Hepatocyte (in vitro differentiated cells): ENCODE results near the gene PARD3B. TPM values are rescaled to one million over a fixed set of nuclear protein-coding genes. Genes with fewer than 3 reads are reported as not detected.

Source experiments
- DNase-seq: peaks from one replicate; pipeline ENCODE4 v3.0.0-alpha.2; 2016; ENCODE audit warnings: low spot score
- H2AFZ ChIP-seq: fragments of 200-600 bp; sonication (generic); 2 replicates; pipeline ENCODE4 v1.6.0; 2016; ENCODE audit warnings: antibody characterized with exemption, mild to moderate bottlenecking
- H3K27ac ChIP-seq: fragments of 200-600 bp; sonication (generic); 2 replicates; pipeline ENCODE4 v1.5.1; 2016; ENCODE audit warnings: mild to moderate bottlenecking
- H3K27me3 ChIP-seq: fragments of 200-600 bp; sonication (generic); 2 replicates; pipeline ENCODE4 v1.6.1; 2016
- H3K36me3 ChIP-seq: fragments of 200-600 bp; sonication (generic); replicated peaks from 2 replicates; pipeline ENCODE4 v1.5.1; 2016; ENCODE audit warnings: low read depth; ENCODE audit not compliant: insufficient read depth
- H3K4me1 ChIP-seq: fragments of 200-600 bp; sonication (generic); 2 replicates; pipeline ENCODE4 v1.5.1; 2016; ENCODE audit warnings: mild to moderate bottlenecking, moderate library complexity; ENCODE audit not compliant: insufficient read depth
- H3K4me2 ChIP-seq: fragments of 200-600 bp; sonication (generic); 2 replicates; pipeline ENCODE4 v1.6.0; 2016
- H3K4me3 ChIP-seq: fragments of 200-600 bp; sonication (generic); 2 replicates; pipeline ENCODE4 v1.5.1; 2016; ENCODE audit warnings: mild to moderate bottlenecking
- H3K79me2 ChIP-seq: fragments of 200-600 bp; sonication (generic); 2 replicates; pipeline ENCODE4 v1.6.0; 2017; ENCODE audit warnings: mild to moderate bottlenecking
- H3K9me2 ChIP-seq: fragments of 200-600 bp; sonication (generic); replicated peaks from 2 replicates; pipeline ENCODE4 v1.6.0; 2017; ENCODE audit warnings: mild to moderate bottlenecking; ENCODE audit not compliant: insufficient read depth
- H3K9me3 ChIP-seq: fragments of 200-600 bp; sonication (generic); 2 replicates; pipeline ENCODE4 v1.5.1; 2016; ENCODE audit warnings: low read depth, mild to moderate bottlenecking
- H4K20me1 ChIP-seq: fragments of 200-600 bp; sonication (generic); 2 replicates; pipeline ENCODE4 v1.6.0; 2016; ENCODE audit warnings: mild to moderate bottlenecking; ENCODE audit not compliant: insufficient read depth, poor library complexity, severe bottlenecking
- CTCF ChIP-seq: fragments of 200-600 bp; sonication (generic); IDR thresholded peaks from 2 replicates; pipeline ENCODE4 v1.5.1; 2016; ENCODE audit warnings: antibody characterized with exemption, mild to moderate bottlenecking; ENCODE audit not compliant: poor library complexity
- EZH2 ChIP-seq: fragments of 200-600 bp; sonication (generic); IDR thresholded peaks from 2 replicates; pipeline ENCODE4 v1.6.1; 2016; ENCODE audit warnings: antibody characterized with exemption, mild to moderate bottlenecking, borderline replicate concordance
- EZH2phosphoT487 ChIP-seq: fragments of 200-600 bp; sonication (generic); IDR thresholded peaks from one replicate; pipeline ENCODE4 v1.6.1; 2018; ENCODE audit warnings: antibody characterized with exemption, mild to moderate bottlenecking, low read depth, moderate library complexity; ENCODE audit not compliant: unreplicated experiment, severe bottlenecking
- WGBS: methylation state at CpG from one replicate; pipeline ENCODE4 v1.1.6; 2016; ENCODE audit warnings: low lambda C conversion rate; ENCODE audit errors: missing lambda C conversion rate; 5-methylcytosine and 5-hydroxymethylcytosine counted together
- polyA plus RNA-seq: library from polyadenylated mRNA; unstranded; fragments of >200 nt; fragmentation: Nextera tagmentation; extraction: Ambion mirVana; gene quantifications from 2 replicates; pipeline ENCODE4 v1.2.1, GENCODE V29; 2016
- total RNA-seq: library from RNA; depleted of rRNA; stranded (reverse); fragments of >200 nt; gene quantifications from 2 replicates; pipeline ENCODE4 v1.2.3, GENCODE V29; 2014

PARD3B gene
- total and polyA plus RNA-seq, 2 experiments from 2014 or later, result 11.5 to 21.7 TPM

- Histone ChIP-seq H2AFZ (no peak overlapping the region), H3K4me1 (no peaks in the 10 kb centered on the region), H3K27ac (no peak overlapping the region), H3K9me2 (no peaks in the 10 kb centered on the region), H3K36me3 (no peaks in the 10 kb centered on the region), H3K4me3 (no peak overlapping the region), H3K27me3 (no peaks in the 10 kb centered on the region), H4K20me1 (no peaks in the 10 kb centered on the region), H3K4me2 (no peak overlapping the region), H3K79me2 (peaks cover 6% of the 10 kb centered on the region), H3K9me3 (no peaks in the 10 kb centered on the region)
- TF ChIP-seq CTCF, result no peak
- DNase-seq, result no peak
- WGBS, result 44% methylated on average over 1 of the region's 1 CpG
These were observed 341.4 kb downstream of the PARD3B start for GRCh38 chr2:204886713-204887112.

GRCh38 chr2:204888222-204888621 lies 342.9 kb downstream of the PARD3B start:
- Histone ChIP-seq H2AFZ (no peak overlapping the region), H3K36me3 (no peaks in the 10 kb centered on the region), H3K27me3 (no peaks in the 10 kb centered on the region), H3K79me2 (peaks cover 6% of the 10 kb centered on the region), H3K27ac (no peak overlapping the region), H4K20me1 (no peaks in the 10 kb centered on the region), H3K9me3 (no peaks in the 10 kb centered on the region), H3K4me3 (no peak overlapping the region), H3K4me2 (no peak overlapping the region), H3K4me1 (no peaks in the 10 kb centered on the region), H3K9me2 (no peaks in the 10 kb centered on the region)
- no peak for TF ChIP-seq EZH2phosphoT487
- no peak for TF ChIP-seq EZH2
- no peak for TF ChIP-seq CTCF
- no peak for DNase-seq

- H4K20me1 ChIP-seq, result no peaks in the 10 kb centered on the region
- H3K9me3 ChIP-seq, result no peaks in the 10 kb centered on the region
- no peaks in the 10 kb centered on the region for H3K79me2 ChIP-seq
- no peak for DNase-seq
- 70% methylated on average over 2 of the region's 2 CpGs for WGBS
- H3K4me1 ChIP-seq, result no peaks in the 10 kb centered on the region
- no peaks in the 10 kb centered on the region for H3K9me2 ChIP-seq
- no peak overlapping the region for H3K4me2 ChIP-seq
- no peak overlapping the region for H3K27ac ChIP-seq
- H3K36me3 ChIP-seq, result no peaks in the 10 kb centered on the region
- no peak overlapping the region for H3K4me3 ChIP-seq
- H3K27me3 ChIP-seq, result no peaks in the 10 kb centered on the region
- no peak overlapping the region for H2AFZ ChIP-seq
- TF ChIP-seq EZH2, result no peak
- TF ChIP-seq EZH2phosphoT487, result no peak
- TF ChIP-seq CTCF, result no peak
These were observed 345.4 kb downstream of the PARD3B start for GRCh38 chr2:204890680-204891079.

GRCh38 chr2:204891739-204892138 lies 346.5 kb downstream of the PARD3B start:
- TF ChIP-seq EZH2 (no peak), CTCF (no peak), EZH2phosphoT487 (no peak)
- no peak overlapping the region for H3K27ac ChIP-seq
- H3K4me2 ChIP-seq, result no peak overlapping the region
- no peaks in the 10 kb centered on the region for H3K4me1 ChIP-seq
- no peaks in the 10 kb centered on the region for H4K20me1 ChIP-seq
- no peak overlapping the region for H2AFZ ChIP-seq
- H3K9me2 ChIP-seq, result no peaks in the 10 kb centered on the region
- no peaks in the 10 kb centered on the region for H3K36me3 ChIP-seq
- no peak overlapping the region for H3K4me3 ChIP-seq
- no peaks in the 10 kb centered on the region for H3K27me3 ChIP-seq
- no peaks in the 10 kb centered on the region for H3K9me3 ChIP-seq
- H3K79me2 ChIP-seq, result no peaks in the 10 kb centered on the region
- DNase-seq, result no peak
- WGBS, result 87% methylated on average over 2 of the region's 2 CpGs
